ENCODE measurements around the gene NLGN2. TPM values are rescaled to one million over a fixed set of nuclear protein-coding genes. Genes with fewer than 3 reads are reported as not detected.

The NLGN2 gene
- total RNA-seq, 1 donor, result 5.8 TPM

GRCh38 chr17:7396147-7396546 is 11.5 kb upstream of the NLGN2 start:
- Histone ChIP-seq H3K4me3 (ENCODE audit: insufficient read depth, low read length) (no peak overlapping the region), H3K27me3 (ENCODE audit: insufficient read depth, low read length) (no peaks in the 10 kb centered on the region), H3K4me1 (ENCODE audit: insufficient read depth, low read length) (peaks cover 15% of the 10 kb centered on the region), H3K9me3 (ENCODE audit: low read depth, low read length) (no peaks in the 10 kb centered on the region), H3K27ac (ENCODE audit: low read depth, low read length) (no peak overlapping the region), H2AFZ (ENCODE audit: low read length) (no peak overlapping the region), H3K4me2 (ENCODE audit: insufficient read depth, low read length) (no peak overlapping the region), H3K79me2 (ENCODE audit: insufficient read depth, low read length) (peaks cover 7% of the 10 kb centered on the region), H3K36me3 (ENCODE audit: insufficient read depth, low read length) (peaks cover 17% of the 10 kb centered on the region), H4K20me1 (ENCODE audit: insufficient read depth, low read length) (no peaks in the 10 kb centered on the region)
- no peak for TF ChIP-seq CTCF (IDR thresholded peaks at IDR 0.05; ENCODE audit: extremely low read depth, low read depth, low read length)
- peak; percentile 80 for DNase-seq (ENCODE audit: insufficient read length, low spot score, missing footprints)

DNA sequence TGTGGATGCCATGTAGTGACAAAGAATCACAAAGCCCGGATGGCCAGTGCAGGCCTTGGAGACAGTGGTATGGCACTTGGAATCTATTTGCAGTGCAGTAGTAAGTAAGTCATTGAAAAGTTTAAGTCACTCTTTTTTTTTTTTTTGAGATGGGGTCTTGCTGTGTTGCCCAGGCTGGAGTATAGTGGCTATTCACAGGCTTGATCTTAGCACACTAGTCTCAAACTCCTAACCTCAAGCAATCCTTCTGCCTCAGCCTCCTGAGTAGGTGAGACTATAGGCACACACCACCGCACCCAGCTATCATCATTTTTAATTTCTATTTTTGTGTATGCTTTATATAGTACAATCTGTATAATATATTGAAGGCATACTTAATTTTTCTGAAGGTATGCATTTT is 9.0 kb upstream of the NLGN2 start:
- no peak overlapping the region for H3K4me2 ChIP-seq (ENCODE audit: insufficient read depth, low read length)
- H3K27ac ChIP-seq (ENCODE audit: low read depth, low read length), result no peak overlapping the region
- no peaks in the 10 kb centered on the region for H3K9me3 ChIP-seq (ENCODE audit: low read depth, low read length)
- H3K36me3 ChIP-seq (ENCODE audit: insufficient read depth, low read length), result no peaks in the 10 kb centered on the region
- peaks cover 18% of the 10 kb centered on the region for H3K4me1 ChIP-seq (ENCODE audit: insufficient read depth, low read length)
- H3K27me3 ChIP-seq (ENCODE audit: insufficient read depth, low read length), result no peaks in the 10 kb centered on the region
- no peaks in the 10 kb centered on the region for H4K20me1 ChIP-seq (ENCODE audit: insufficient read depth, low read length)
- H3K4me3 ChIP-seq (ENCODE audit: insufficient read depth, low read length), result no peak overlapping the region
- no peak overlapping the region for H2AFZ ChIP-seq (ENCODE audit: low read length)
- no peak for TF ChIP-seq CTCF (IDR thresholded peaks at IDR 0.05; ENCODE audit: extremely low read depth, low read depth, low read length)
- DNase-seq (ENCODE audit: insufficient read length, low spot score, missing footprints), result no peak
- peaks cover 11% of the 10 kb centered on the region for H3K79me2 ChIP-seq (ENCODE audit: insufficient read depth, low read length)

GRCh38 chr17:7403043-7403726 is 4.5 kb upstream of the NLGN2 start:
- peaks cover 17% of the 10 kb centered on the region for H3K4me1 ChIP-seq (ENCODE audit: insufficient read depth, low read length)
- no peak for DNase-seq (ENCODE audit: insufficient read length, low spot score, missing footprints)
- H3K4me3 ChIP-seq (ENCODE audit: insufficient read depth, low read length), result peak overlapping the region; percentile 85
- peak overlapping the region; percentile 61 for H3K27ac ChIP-seq (ENCODE audit: low read depth, low read length)
- TF ChIP-seq CTCF (IDR thresholded peaks at IDR 0.05; ENCODE audit: extremely low read depth, low read depth, low read length), result no peak
- no peaks in the 10 kb centered on the region for H3K27me3 ChIP-seq (ENCODE audit: insufficient read depth, low read length)
- H3K9me3 ChIP-seq (ENCODE audit: low read depth, low read length), result no peaks in the 10 kb centered on the region
- H4K20me1 ChIP-seq (ENCODE audit: insufficient read depth, low read length), result peaks cover 6% of the 10 kb centered on the region
- peak overlapping the region; percentile 94 for H2AFZ ChIP-seq (ENCODE audit: low read length)
- peaks cover 10% of the 10 kb centered on the region for H3K79me2 ChIP-seq (ENCODE audit: insufficient read depth, low read length)
- no peaks in the 10 kb centered on the region for H3K36me3 ChIP-seq (ENCODE audit: insufficient read depth, low read length)
- peak overlapping the region; percentile 98 for H3K4me2 ChIP-seq (ENCODE audit: insufficient read depth, low read length)

GRCh38 chr17:7403727-7403976 is 4.0 kb upstream of the NLGN2 start:
- peak overlapping the region; percentile 98 for H3K4me2 ChIP-seq (ENCODE audit: insufficient read depth, low read length)
- H3K4me3 ChIP-seq (ENCODE audit: insufficient read depth, low read length), result peak overlapping the region; percentile 85
- no peak for TF ChIP-seq CTCF (IDR thresholded peaks at IDR 0.05; ENCODE audit: extremely low read depth, low read depth, low read length)
- H3K27ac ChIP-seq (ENCODE audit: low read depth, low read length), result peak overlapping the region; percentile 61
- H3K79me2 ChIP-seq (ENCODE audit: insufficient read depth, low read length), result peaks cover 10% of the 10 kb centered on the region
- DNase-seq (ENCODE audit: insufficient read length, low spot score, missing footprints), result peak; percentile 99
- no peaks in the 10 kb centered on the region for H3K27me3 ChIP-seq (ENCODE audit: insufficient read depth, low read length)
- peak overlapping the region; percentile 94 for H2AFZ ChIP-seq (ENCODE audit: low read length)
- H3K36me3 ChIP-seq (ENCODE audit: insufficient read depth, low read length), result peaks cover 2% of the 10 kb centered on the region
- H4K20me1 ChIP-seq (ENCODE audit: insufficient read depth, low read length), result peaks cover 6% of the 10 kb centered on the region
- H3K9me3 ChIP-seq (ENCODE audit: low read depth, low read length), result no peaks in the 10 kb centered on the region
- H3K4me1 ChIP-seq (ENCODE audit: insufficient read depth, low read length), result peaks cover 17% of the 10 kb centered on the region
